H1 (cell line): Measurements from ENCODE around the gene HAND1. TPM values are rescaled to one million over a fixed set of nuclear protein-coding genes. Genes with fewer than 3 reads are reported as not detected.

Experiments used
- CTCF ChIA-PET: fragments of 300-600 bp; sonication (Branson Sonifier 250); formaldehyde crosslinking; loops from one replicate; lab custom pipeline; 2021; ENCODE audit not compliant: partially characterized antibody; lab: Charles Lee
- POLR2A ChIA-PET: fragments of 300-600 bp; sonication (Branson Sonifier 250); formaldehyde crosslinking; loops from one replicate; lab custom pipeline; 2021; ENCODE audit warnings: inconsistent platforms; ENCODE audit not compliant: partially characterized antibody; lab: Charles Lee
- DNase-seq, 2 experiments: peaks; one replicate each; pipeline versions ENCODE4 v3.0.0 to v3.0.0-alpha.2; 2010 to 2022; ENCODE audit warnings: low spot score in 2 of 2, low read depth in 1 of 2, mixed read lengths in 1 of 2
- FAIRE-seq: peaks from 2 replicates; lab custom pipeline; 2011; peaks lifted over from hg19 to GRCh38; lab: Jason Lieb, UNC
- H2AFZ ChIP-seq: 2 replicates; pipeline ENCODE4 v1.8.1; 2012; ENCODE audit warnings: low read length, inconsistent platforms
- H2AK5ac ChIP-seq: 2 replicates; pipeline ENCODE4 v1.6.1; 2013; ENCODE audit warnings: low read depth, low read length
- H2BK120ac ChIP-seq: replicated peaks from 2 replicates; pipeline ENCODE3; 2013; ENCODE audit warnings: low read depth, low read length, inconsistent platforms
- H2BK12ac ChIP-seq: 2 replicates; pipeline ENCODE4 v1.6.1; 2013; ENCODE audit warnings: low read depth, low read length
- H2BK15ac ChIP-seq: 2 replicates; pipeline ENCODE4 v1.6.1; 2013; ENCODE audit warnings: low read length
- H2BK20ac ChIP-seq: 2 replicates; pipeline ENCODE4 v1.6.1; 2013; ENCODE audit warnings: low read length
- H2BK5ac ChIP-seq: 2 replicates; pipeline ENCODE4 v1.6.1; 2013; ENCODE audit warnings: low read depth, low read length
- H3K14ac ChIP-seq: 2 replicates; pipeline ENCODE4 v1.6.1; 2013; ENCODE audit warnings: inconsistent platforms; ENCODE audit not compliant: insufficient read length
- H3K18ac ChIP-seq: 2 replicates; pipeline ENCODE4 v1.6.1; 2013; ENCODE audit warnings: low read length; ENCODE audit errors: extremely low read depth
- H3K23ac ChIP-seq: 2 replicates; pipeline ENCODE4 v1.6.1; 2013; ENCODE audit warnings: inconsistent platforms; ENCODE audit not compliant: insufficient read length
- H3K23me2 ChIP-seq: 2 replicates; pipeline ENCODE4 v1.6.1; 2013; ENCODE audit warnings: low read depth, low read length
- H3K27ac ChIP-seq: 2 replicates; pipeline ENCODE4 v1.6.1; 2011; ENCODE audit warnings: low read depth, low read length, inconsistent platforms
- H3K27me3 ChIP-seq, 4 experiments: replicated peaks in 1 of 4; 1 replicate in 1 of 4; 2 replicates in 3 of 4; pipeline versions ENCODE4 v1.6.1 to v1.8.1; 2011 to 2013; ENCODE audit warnings: low read length in 3 of 4, mild to moderate bottlenecking in 3 of 4, inconsistent platforms in 2 of 4, mixed read lengths in 2 of 4, moderate library complexity in 1 of 4; ENCODE audit not compliant: control insufficient read depth in 3 of 4, insufficient read depth in 3 of 4; ENCODE audit errors: extremely low read depth in 1 of 4
- H3K36me3 ChIP-seq, 4 experiments: 2 replicates each; pipeline versions ENCODE4 v1.6.1 to v1.8.1; 2011 to 2013; ENCODE audit warnings: mild to moderate bottlenecking in 4 of 4, low read length in 3 of 4, moderate library complexity in 2 of 4, control low read depth in 1 of 4, inconsistent platforms in 1 of 4; ENCODE audit not compliant: insufficient read depth in 4 of 4, control insufficient read depth in 2 of 4
- H3K4ac ChIP-seq: replicated peaks from 2 replicates; pipeline ENCODE3; 2013; ENCODE audit warnings: low read length, low read depth, mixed read lengths, inconsistent platforms; ENCODE audit not compliant: insufficient read length
- H3K4me1 ChIP-seq, 4 experiments: replicated peaks in 1 of 4; 1 replicate in 1 of 4; 2 replicates in 3 of 4; pipeline versions ENCODE4 v1.6.1 to v1.8.1; 2011 to 2013; ENCODE audit warnings: low read length in 3 of 4, inconsistent platforms in 2 of 4, mixed read lengths in 1 of 4; ENCODE audit not compliant: insufficient read depth in 4 of 4, control insufficient read depth in 3 of 4
- H3K4me2 ChIP-seq, 2 experiments: 2 replicates each; pipeline versions ENCODE4 v1.6.1 to v1.8.1; 2011 to 2013; ENCODE audit warnings: low read depth in 2 of 2, low read length in 2 of 2, control low read depth in 1 of 2, inconsistent platforms in 1 of 2, mild to moderate bottlenecking in 1 of 2; ENCODE audit not compliant: insufficient read depth in 1 of 2
- H3K4me3 ChIP-seq, 4 experiments: fragments of 200-600, 300-600 bp in 1 of 4; sonication (generic), shearing (Covaris generic), sonication (Bioruptor Twin) in 1 of 4; 2 replicates each; pipeline versions ENCODE4 v1.5.1 to v1.8.1; 2011 to 2016; ENCODE audit warnings: low read length in 4 of 4, low read depth in 3 of 4, control low read depth in 2 of 4, inconsistent platforms in 2 of 4, mild to moderate bottlenecking in 2 of 4, mixed read lengths in 1 of 4, moderate library complexity in 1 of 4; ENCODE audit not compliant: insufficient read depth in 2 of 4; ENCODE audit errors: extremely low read depth in 1 of 4
- H3K56ac ChIP-seq: replicated peaks from 2 replicates; pipeline ENCODE3; 2013; ENCODE audit warnings: low read depth, mild to moderate bottlenecking, mixed read lengths, low read length, inconsistent platforms; ENCODE audit not compliant: insufficient read length
- H3K79me1 ChIP-seq: 2 replicates; pipeline ENCODE4 v1.6.1; 2013; ENCODE audit warnings: low read depth, low read length, control low read depth
- H3K79me2 ChIP-seq, 2 experiments: 2 replicates each; pipeline versions ENCODE4 v1.6.1 to v1.8.1; 2012 to 2013; ENCODE audit warnings: low read length in 2 of 2, mild to moderate bottlenecking in 2 of 2, inconsistent platforms in 1 of 2; ENCODE audit not compliant: insufficient read depth in 2 of 2, control insufficient read depth in 1 of 2
- H3K9ac ChIP-seq, 4 experiments: replicated peaks in 1 of 4; 1 replicate in 1 of 4; 2 replicates in 3 of 4; pipeline versions ENCODE4 v1.6.1 to v1.8.1; 2011 to 2013; ENCODE audit warnings: low read depth in 3 of 4, low read length in 3 of 4, control low read depth in 2 of 4, mild to moderate bottlenecking in 2 of 4, moderate library complexity in 2 of 4, inconsistent platforms in 1 of 4; ENCODE audit errors: extremely low read depth in 1 of 4
- H3K9me3 ChIP-seq, 2 experiments: 2 replicates each; pipeline versions ENCODE4 v1.6.1 to v1.8.1; 2012 to 2013; ENCODE audit warnings: mild to moderate bottlenecking in 2 of 2, moderate library complexity in 2 of 2, control low read depth in 1 of 2, inconsistent platforms in 1 of 2, low read depth in 1 of 2, low read length in 1 of 2, mixed read lengths in 1 of 2; ENCODE audit not compliant: insufficient read depth in 2 of 2
- H4K20me1 ChIP-seq, 2 experiments: replicated peaks in 1 of 2; 2 replicates each; pipeline versions ENCODE3 to v1.8.1; 2011 to 2013; ENCODE audit warnings: inconsistent platforms in 2 of 2, low read length in 2 of 2, mild to moderate bottlenecking in 1 of 2; ENCODE audit not compliant: insufficient read depth in 2 of 2, control insufficient read depth in 1 of 2
- H4K5ac ChIP-seq: 2 replicates; pipeline ENCODE4 v1.6.1; 2013; ENCODE audit warnings: low read length, low read depth, mixed read lengths, inconsistent platforms; ENCODE audit not compliant: insufficient read length
- H4K8ac ChIP-seq: 2 replicates; pipeline ENCODE4 v1.8.0; 2013; ENCODE audit warnings: mild to moderate bottlenecking, moderate library complexity, low read length, inconsistent platforms; ENCODE audit not compliant: insufficient read depth; ENCODE audit errors: extremely low read depth
- H4K91ac ChIP-seq: replicated peaks from 2 replicates; pipeline ENCODE3; 2013; ENCODE audit warnings: low read length, mixed read lengths, inconsistent platforms; ENCODE audit not compliant: insufficient read length
- BCL11A ChIP-seq, 2 experiments: IDR thresholded peaks; one replicate each; pipeline ENCODE4 v1.6.1; 2011; ENCODE audit warnings: low read depth in 2 of 2, low read length in 2 of 2, mild to moderate bottlenecking in 2 of 2
- E2F6 ChIP-seq: IDR thresholded peaks from 2 replicates; pipeline ENCODE4 v1.6.1; 2012; ENCODE audit warnings: inconsistent platforms
- JUND ChIP-seq: IDR thresholded peaks from 2 replicates; pipeline ENCODE4 v1.6.1; 2011; ENCODE audit warnings: mild to moderate bottlenecking, improper control_type of control experiment, low read length
- KDM4A ChIP-seq: IDR thresholded peaks from one replicate; pipeline ENCODE4 v1.7.1; 2012; ENCODE audit warnings: low read depth, mild to moderate bottlenecking, moderate library complexity, low read length, inconsistent platforms; ENCODE audit not compliant: severe bottlenecking
- NRF1 ChIP-seq: IDR thresholded peaks from 2 replicates; pipeline ENCODE4 v1.6.1; 2011; ENCODE audit warnings: mild to moderate bottlenecking, low read depth, low read length, improper control_type of control experiment
- POLR2A ChIP-seq, 2 experiments: IDR thresholded peaks; 1 replicate in 1 of 2; 2 replicates in 1 of 2; pipeline ENCODE4 v1.6.1; 2011; ENCODE audit warnings: low read depth in 2 of 2, low read length in 2 of 2, mild to moderate bottlenecking in 2 of 2; ENCODE audit errors: control extremely low read depth in 1 of 2
- POU5F1 ChIP-seq: IDR thresholded peaks from 2 replicates; pipeline ENCODE4 v1.6.1; 2011; ENCODE audit warnings: low read depth, mild to moderate bottlenecking, low read length, moderate library complexity
- SIX5 ChIP-seq: IDR thresholded peaks from 2 replicates; pipeline ENCODE4 v1.6.1; 2011; ENCODE audit warnings: mild to moderate bottlenecking, low read depth, low read length
- TAF1 ChIP-seq: IDR thresholded peaks from 2 replicates; pipeline ENCODE4 v1.6.1; 2011; ENCODE audit warnings: mild to moderate bottlenecking, low read depth, low read length
- TEAD4 ChIP-seq: IDR thresholded peaks from 2 replicates; pipeline ENCODE4 v1.6.1; 2012; ENCODE audit warnings: low read depth, low read length, inconsistent platforms, mixed read lengths
- USF2 ChIP-seq: IDR thresholded peaks from 2 replicates; pipeline ENCODE4 v1.6.1; 2011; ENCODE audit warnings: low read length, improper control_type of control experiment
- ZNF274 ChIP-seq: IDR thresholded peaks from 2 replicates; pipeline ENCODE4 v1.7.0; 2012; ENCODE audit warnings: low read length, borderline replicate concordance; ENCODE audit errors: extremely low read depth
- WGBS, 2 experiments: shearing (Covaris generic) in 1 of 2; methylation state at CpG; one replicate each; pipeline versions ENCODE4 v1.1.6 to v1.1.7; 2013 to 2015; ENCODE audit warnings: low lambda C conversion rate in 2 of 2, mixed read lengths in 2 of 2, inconsistent platforms in 1 of 2, low coverage in 1 of 2, missing lambda C conversion rate in 1 of 2; ENCODE audit not compliant: insufficient replicate concordance in 2 of 2, insufficient coverage in 1 of 2, insufficient read length in 1 of 2; ENCODE audit errors: extremely low coverage in 1 of 2, missing lambda C conversion rate in 1 of 2; 5-methylcytosine and 5-hydroxymethylcytosine counted together
- polyA plus RNA-seq, 7 experiments: library from polyadenylated mRNA; depleted of rRNA in 3 of 7; stranded (reverse) in 5 of 7; unstranded in 2 of 7; fragments of >200 nt in 5 of 7; fragments of 200-250 nt in 2 of 7; gene quantifications; 1 replicate in 5 of 7; 2 replicates in 1 of 7; 4 replicates in 1 of 7; pipeline versions ENCODE4 v1.2.1 to v1.2.3, GENCODE V29; 2011 to 2013; ENCODE audit warnings: missing spikeins in 2 of 7, mixed read lengths in 2 of 7
- total RNA-seq: library from RNA; stranded (reverse); fragmentation: NEBNext Ultra II Directional; extraction: Animal tissue kit (Norgen Biotek cat#: 25700); gene quantifications from 2 replicates; pipeline ENCODE4 v1.2.1, GENCODE V29; 2021
- TF ChIP-seq, protein P1 (sequence below): IDR thresholded peaks from 2 replicates; pipeline ENCODE4 v1.6.1; 2011; ENCODE audit warnings: low read depth, mild to moderate bottlenecking, low read length; ENCODE audit not compliant: insufficient read depth

The HAND1 gene
- total and polyA plus RNA-seq, 2 of the 8 experiments (the other 6 are each of a cell fraction or from before 2014, with no cell fraction given) = 0.06 TPM; not detected in 1

GRCh38 chr5:154491941-154492340 lies 13.9 kb upstream of the HAND1 start:
- CTCF ChIA-PET = interaction anchor here (0.9 kb wide), 1 partner anchor 12 kb away, joined by 3 read pairs; no protein-coding TSS in a partner anchor
- H3K23me2 ChIP-seq = no peaks in the 10 kb centered on the region; the same call in 1 of the 2 replicates
- no peak for TF ChIP-seq USF2
- no peak for TF ChIP-seq ZNF274
- no peak for TF ChIP-seq TEAD4
- TF ChIP-seq KDM4A = no peak
- no peak for TF ChIP-seq NRF1
- TF ChIP-seq, protein P1, sequence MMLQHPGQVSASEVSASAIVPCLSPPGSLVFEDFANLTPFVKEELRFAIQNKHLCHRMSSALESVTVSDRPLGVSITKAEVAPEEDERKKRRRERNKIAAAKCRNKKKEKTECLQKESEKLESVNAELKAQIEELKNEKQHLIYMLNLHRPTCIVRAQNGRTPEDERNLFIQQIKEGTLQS = no peak
- no peak for TF ChIP-seq BCL11A (IDR thresholded peaks at IDR 0.05; ENCODE audit: low read depth in 2 of 2, low read length in 2 of 2)
- no peak for TF ChIP-seq JUND
- no peak for TF ChIP-seq POU5F1
- TF ChIP-seq E2F6 = no peak
- no peak for TF ChIP-seq TAF1
- TF ChIP-seq SIX5 = no peak
- no peak for TF ChIP-seq POLR2A (IDR thresholded peaks at IDR 0.05; ENCODE audit: control extremely low read depth in 1 of 2, low read depth in 2 of 2, low read length in 2 of 2)

More at GRCh38 chr5:154491941-154492340, 13.9 kb upstream of the HAND1 start:
- Histone ChIP-seq H3K27ac (no peak overlapping the region), H3K9ac (no peak overlapping the region), H2BK15ac (no peak overlapping the region), H3K56ac (no peak overlapping the region), H3K14ac (no peak overlapping the region), H2BK5ac (no peak overlapping the region), H2BK120ac (no peak overlapping the region), H3K79me1 (no peaks in the 10 kb centered on the region), H2AFZ (no peak overlapping the region), H3K23ac (no peak overlapping the region), H2BK20ac (no peak overlapping the region), H3K9me3 (no peaks in the 10 kb centered on the region), H3K18ac (no peak overlapping the region), H3K4me1 (no peaks in the 10 kb centered on the region), H3K79me2 (no peaks in the 10 kb centered on the region), H4K5ac (no peak overlapping the region), H3K4me3 (no peak overlapping the region), H4K20me1 (no peaks in the 10 kb centered on the region), H2BK12ac (no peak overlapping the region), H3K36me3 (no peaks in the 10 kb centered on the region), H2AK5ac (no peak overlapping the region), H3K27me3 (peaks cover 0 to 21% (median 14%) of the 10 kb centered on the region in 4 experiments; a peak in 6 of 7 replicates), H3K4ac (no peak overlapping the region), H4K8ac (no peak overlapping the region), H3K4me2 (no peak overlapping the region), H4K91ac (no peak overlapping the region)
- WGBS, 2 experiments = 84% methylated on average over 2 of the region's 2 CpGs; no CpG with 5 or more reads in 1 of the 2 experiments
- no peak for DNase-seq
- POLR2A ChIA-PET = no interaction called here
- no peak for FAIRE-seq
